Lower leg skin (tissue), 4 donors: ENCODE measurements around the gene ZCCHC7. TPM values are rescaled to one million over a fixed set of nuclear protein-coding genes. Genes with fewer than 3 reads are reported as not detected.

Source experiments
- DNase-seq, 2 donors: peaks; one replicate each; pipeline ENCODE4 v3.0.0-alpha.2; 2019; ENCODE audit warnings: low spot score in 2 of 2
- H3K4me3 ChIP-seq: fragments of 200-600 bp; sonication (generic); 2 replicates; pipeline ENCODE4 v1.5.1; 2017; ENCODE audit warnings: mild to moderate bottlenecking, low read depth; ENCODE audit not compliant: poor library complexity, severe bottlenecking
- CTCF ChIP-seq, 3 donors: fragments of 450-650 bp; IDR thresholded peaks; one replicate each; pipeline ENCODE4 v1.5.1; 2016; ENCODE audit warnings: antibody characterized with exemption in 3 of 3, mild to moderate bottlenecking in 3 of 3, moderate library complexity in 2 of 3
- POLR2A ChIP-seq, 2 donors: fragments of 450-650 bp; IDR thresholded peaks; one replicate each; pipeline ENCODE4 v1.6.1; 2016 to 2017; ENCODE audit warnings: antibody characterized with exemption in 2 of 2, mild to moderate bottlenecking in 1 of 2, moderate library complexity in 1 of 2
- WGBS, 2 donors: methylation state at CpG; one replicate each; pipeline ENCODE4 v1.1.5; 2018; 5-methylcytosine and 5-hydroxymethylcytosine counted together
- intact Hi-C: fragments of 100-400 bp; cut with DNase I; formaldehyde crosslinking; loops from one replicate; pipeline ENCODE4 v1.15.0; 2023; ENCODE audit warnings: low total_unique reads
- total RNA-seq, 4 donors: library from RNA; depleted of rRNA; stranded (reverse); fragments of >200 nt; gene quantifications; one replicate each; pipeline ENCODE4 v1.1.0, GENCODE V29; 2016

ZCCHC7 gene
- total RNA-seq, 4 donors from 2014 or later: 12.2 to 17.6 (median 15.7) TPM

DNA sequence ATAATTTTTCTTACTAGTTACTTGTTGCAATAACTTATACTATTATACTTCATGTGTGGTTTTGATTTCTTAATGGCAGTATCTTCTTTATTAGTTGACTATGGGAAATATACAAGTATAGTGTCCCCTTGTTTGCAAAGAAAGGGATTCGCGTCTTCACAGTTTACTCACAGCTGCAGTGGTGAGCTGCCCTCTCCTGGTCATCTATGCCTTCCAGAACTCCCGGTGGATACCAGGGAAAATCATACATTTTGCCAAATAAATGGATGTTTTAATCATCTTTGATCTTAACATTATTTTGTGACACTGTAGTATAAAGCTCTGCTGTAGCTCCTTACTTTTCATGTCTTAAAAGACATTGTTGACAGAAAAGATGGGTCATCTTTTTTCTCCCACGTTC is 142.0 kb downstream of the ZCCHC7 start:
- 85 to 88% methylated on average over 4 of the region's 4 CpGs for WGBS, 2 donors
- intact Hi-C loops: no loop called here
- no peak overlapping the region for H3K4me3 ChIP-seq
- TF ChIP-seq POLR2A (IDR thresholded peaks at IDR 0.05) (no peak), CTCF (IDR thresholded peaks at IDR 0.05) (no peak)
- DNase-seq: no peak

- intact Hi-C loops: no loop called here
- WGBS, 2 donors: 79 to 81% methylated on average over 1 of the region's 1 CpG
- TF ChIP-seq POLR2A (IDR thresholded peaks at IDR 0.05): no peak
- TF ChIP-seq CTCF (IDR thresholded peaks at IDR 0.05): no peak
These were observed 144.2 kb downstream of the ZCCHC7 start for GRCh38 chr9:37264539-37264938.

DNA sequence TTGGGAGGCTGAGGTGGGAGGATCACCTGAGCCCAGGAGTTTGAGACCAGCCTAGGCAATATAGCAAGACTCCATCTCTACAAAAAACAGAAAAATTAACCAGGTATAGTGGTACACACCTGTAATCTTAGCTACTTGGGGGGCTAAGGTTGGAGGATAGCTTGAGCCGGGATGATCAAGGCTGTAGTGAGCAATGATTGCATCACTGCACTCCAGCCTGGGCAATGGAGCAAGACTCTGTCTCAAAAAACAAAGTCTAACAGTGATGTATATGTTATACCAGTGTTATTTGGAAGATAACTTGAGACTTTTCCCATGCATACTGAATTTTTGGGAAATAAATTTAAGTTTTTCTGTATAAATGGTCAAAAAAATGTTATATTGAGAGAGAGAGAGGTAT is 146.3 kb downstream of the ZCCHC7 start:
- TF ChIP-seq POLR2A (IDR thresholded peaks at IDR 0.05): no peak
- no peak for TF ChIP-seq CTCF (IDR thresholded peaks at IDR 0.05)
- 100% methylated on average over 1 of the region's 1 CpG for WGBS, 2 donors
- intact Hi-C loops: no loop called here
- H3K4me3 ChIP-seq: no peak overlapping the region
- no peak for DNase-seq

More at GRCh38 chr9:37264539-37264938, 144.2 kb downstream of the ZCCHC7 start:
- no peak for DNase-seq
- no peak overlapping the region for H3K4me3 ChIP-seq

- no peak overlapping the region for H3K4me3 ChIP-seq
- DNase-seq: no peak
- TF ChIP-seq POLR2A (IDR thresholded peaks at IDR 0.05) (no peak), CTCF (IDR thresholded peaks at IDR 0.05) (no peak)
- intact Hi-C loops: no loop called here
- 97 to 98% methylated on average over 5 of the region's 5 CpGs for WGBS, 2 donors
These were observed 148.8 kb downstream of the ZCCHC7 start for GRCh38 chr9:37269221-37269620.

GRCh38 chr9:37271679-37272078 is 151.3 kb downstream of the ZCCHC7 start:
- no peak overlapping the region for H3K4me3 ChIP-seq
- DNase-seq: no peak
- TF ChIP-seq CTCF (IDR thresholded peaks at IDR 0.05) (no peak), POLR2A (IDR thresholded peaks at IDR 0.05) (no peak)
- intact Hi-C loops: loop anchor here (1.0 kb wide), 1 partner anchor 12 kb away; no protein-coding TSS in a partner anchor
- WGBS, 2 donors: 96 to 100% methylated on average over 6 of the region's 6 CpGs

DNA sequence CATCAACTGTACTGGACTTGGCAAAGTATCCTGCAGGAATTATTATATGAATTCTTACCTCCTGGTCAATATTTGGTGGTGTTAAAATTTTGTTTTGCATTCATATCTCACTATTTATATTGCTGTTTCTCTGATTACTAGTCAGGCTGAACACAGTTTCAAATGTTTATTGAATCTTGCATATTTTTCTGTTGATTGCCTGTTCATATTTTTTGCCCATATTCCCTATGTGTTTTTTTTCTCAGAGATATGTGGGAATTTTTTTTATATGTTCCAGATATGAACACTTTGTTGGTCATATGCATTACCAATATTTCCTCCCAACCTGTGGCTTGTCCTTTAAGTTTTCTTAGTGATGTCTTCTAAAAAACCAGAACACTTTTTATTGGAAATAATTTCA is 153.2 kb downstream of the ZCCHC7 start:
- no peak overlapping the region for H3K4me3 ChIP-seq
- TF ChIP-seq CTCF (IDR thresholded peaks at IDR 0.05): no peak
- TF ChIP-seq POLR2A (IDR thresholded peaks at IDR 0.05): no peak
- intact Hi-C loops: no loop called here
- no peak for DNase-seq
